Fibroblast of skin of right quadriceps (primary cell): ENCODE measurements around the gene JSRP1.

ENCODE experiments used
- DNase-seq: peaks from one replicate; pipeline ENCODE4 v3.0.0-alpha.2; 2013

Gene JSRP1

GRCh38 chr19:2255982-2256685 is at the start of gene JSRP1:
Gene JSRP1 (minus strand): TSS chr19:2256417. CDS start chr19:2255314, 1,103 bp downstream.
- DNase-seq, result no peak

- no peak for DNase-seq
Observed at GRCh38 chr19:2305452-2306280, 49.4 kb upstream of the JSRP1 start.

GRCh38 chr19:2303211-2303798 is 47.1 kb upstream of the JSRP1 start:
- no peak for DNase-seq

GRCh38 chr19:2302319-2303210 is 46.3 kb upstream of the JSRP1 start:
- peak; percentile 23 for DNase-seq

GRCh38 chr19:2300533-2300932 is 44.3 kb upstream of the JSRP1 start:
- DNase-seq, result no peak

GRCh38 chr19:2296141-2296540 is 39.9 kb upstream of the JSRP1 start:
- DNase-seq, result no peak

GRCh38 chr19:2294687-2295335 is 38.6 kb upstream of the JSRP1 start:
- DNase-seq, result peak; percentile 79

- no peak for DNase-seq
Observed at GRCh38 chr19:2291185-2291751, 35.1 kb upstream of the JSRP1 start.

- DNase-seq, result no peak
Observed at GRCh38 chr19:2290441-2291184, 34.4 kb upstream of the JSRP1 start.

GRCh38 chr19:2289714-2290435 is 33.7 kb upstream of the JSRP1 start:
- no peak for DNase-seq

GRCh38 chr19:2288818-2289713 is 32.8 kb upstream of the JSRP1 start:
- DNase-seq, result no peak

- DNase-seq, result no peak
Observed at GRCh38 chr19:2288338-2288817, 32.2 kb upstream of the JSRP1 start.

- DNase-seq, result no peak
Observed at GRCh38 chr19:2287585-2288337, 31.5 kb upstream of the JSRP1 start.

GRCh38 chr19:2286402-2287140 is 30.4 kb upstream of the JSRP1 start:
- no peak for DNase-seq

- DNase-seq, result no peak
Observed at GRCh38 chr19:2283835-2284507, 27.8 kb upstream of the JSRP1 start.

- DNase-seq, result no peak
Observed at GRCh38 chr19:2282862-2283237, 26.6 kb upstream of the JSRP1 start.
